ENCODE measurements around the gene JAGN1.

JAGN1 gene

GRCh38 chr3:9912294-9912935 lies 22.0 kb downstream of the JAGN1 start:
- peaks cover 21 to 34% of the 10 kb centered on the region in 2 donors for H3K4me1 Mint-ChIP-seq
- H3K27ac Mint-ChIP-seq: no peak overlapping the region
- no peak for ATAC-seq (replicated peaks)
- peaks cover 18 to 31% of the 10 kb centered on the region in 2 donors for H3K27me3 Mint-ChIP-seq
- H3K9me3 Mint-ChIP-seq: no peaks in the 10 kb centered on the region
- no peak for DNase-seq
- peaks cover 3 to 6% of the 10 kb centered on the region in 2 donors for H3K36me3 Mint-ChIP-seq
- no peak overlapping the region for H3K4me3 Mint-ChIP-seq

GRCh38 chr3:9913601-9914000 lies 23.2 kb downstream of the JAGN1 start:
- Mint-ChIP-seq H3K27ac (no peak overlapping the region), H3K9me3 (no peaks in the 10 kb centered on the region), H3K4me3 (no peak overlapping the region), H3K4me1 (peaks cover 21 to 34% of the 10 kb centered on the region in 2 donors), H3K27me3 (peaks cover 18 to 31% of the 10 kb centered on the region in 2 donors), H3K36me3 (peaks cover 3 to 6% of the 10 kb centered on the region in 2 donors)
- ATAC-seq (replicated peaks) (no peak), DNase-seq (no peak)

GRCh38 chr3:9914011-9914410 lies 23.6 kb downstream of the JAGN1 start:
- Mint-ChIP-seq H3K4me1 (peaks cover 20 to 33% of the 10 kb centered on the region in 2 donors), H3K9me3 (no peaks in the 10 kb centered on the region), H3K36me3 (peaks cover 3 to 6% of the 10 kb centered on the region in 2 donors), H3K4me3 (no peak overlapping the region), H3K27ac (no peak overlapping the region), H3K27me3 (peaks cover 18 to 31% of the 10 kb centered on the region in 2 donors)
- DNase-seq: no peak
- no peak for ATAC-seq (replicated peaks)

- peaks cover 18 to 31% of the 10 kb centered on the region in 2 donors for H3K27me3 Mint-ChIP-seq
- H3K36me3 Mint-ChIP-seq: peaks cover 3 to 5% of the 10 kb centered on the region in 2 donors
- H3K4me1 Mint-ChIP-seq: peaks cover 14 to 26% of the 10 kb centered on the region in 2 donors
- peak; percentile 10 to 17 for ATAC-seq (replicated peaks)
- DNase-seq: no peak
- no peak overlapping the region for H3K27ac Mint-ChIP-seq
- H3K9me3 Mint-ChIP-seq: no peaks in the 10 kb centered on the region
- peak overlapping the region; percentile 66 to 82 for H3K4me3 Mint-ChIP-seq
Measured at GRCh38 chr3:9914559-9915253, 24.3 kb downstream of the JAGN1 start.

- Mint-ChIP-seq H3K27me3 (peaks cover 18 to 31% of the 10 kb centered on the region in 2 donors), H3K4me1 (peaks cover 13 to 23% of the 10 kb centered on the region in 2 donors), H3K36me3 (peaks cover 3% of the 10 kb centered on the region in 2 donors), H3K9me3 (no peaks in the 10 kb centered on the region), H3K27ac (no peak overlapping the region), H3K4me3 (peak overlapping the region; percentile 82 to 87)
- ATAC-seq (replicated peaks): peak; percentile 62 to 66
- no peak for DNase-seq
Measured at GRCh38 chr3:9915254-9916141, 25.1 kb downstream of the JAGN1 start.

- Mint-ChIP-seq H3K36me3 (peaks cover 3% of the 10 kb centered on the region in 2 donors), H3K4me1 (peaks cover 13 to 23% of the 10 kb centered on the region in 2 donors), H3K27me3 (peaks cover 15 to 29% of the 10 kb centered on the region in 2 donors), H3K9me3 (no peaks in the 10 kb centered on the region), H3K4me3 (peak overlapping the region; percentile 76 to 87), H3K27ac (no peak overlapping the region)
- ATAC-seq (replicated peaks) (no peak), DNase-seq (no peak)
Measured at GRCh38 chr3:9916346-9916733, 25.9 kb downstream of the JAGN1 start.

- Mint-ChIP-seq H3K4me1 (peaks cover 13 to 23% of the 10 kb centered on the region in 2 donors), H3K27me3 (peaks cover 13 to 22% of the 10 kb centered on the region in 2 donors), H3K9me3 (no peaks in the 10 kb centered on the region), H3K27ac (peak within 1 kb of the TSS; percentile 80), H3K36me3 (peaks cover 3% of the 10 kb centered on the region in 2 donors), H3K4me3 (peak within 1 kb of the TSS; percentile 82 to 87)
- ATAC-seq (replicated peaks) (peak; percentile 64 to 66), DNase-seq (no peak)
Measured at GRCh38 chr3:9916734-9917680, 26.6 kb downstream of the JAGN1 start, which contains the start of gene IL17RC. TSS of gene IL17RC (plus strand) at chr3:9917098. CDS start at chr3:9917316, 218 bp downstream.

GRCh38 chr3:9917820-9918219 lies 27.4 kb downstream of the JAGN1 start:
- no peaks in the 10 kb centered on the region for H3K9me3 Mint-ChIP-seq
- H3K27ac Mint-ChIP-seq: no peak overlapping the region
- DNase-seq (no peak), ATAC-seq (replicated peaks) (no peak)
- H3K36me3 Mint-ChIP-seq: no peaks in the 10 kb centered on the region
- H3K4me3 Mint-ChIP-seq: peak overlapping the region; percentile 25 to 36
- H3K4me1 Mint-ChIP-seq: peaks cover 13 to 23% of the 10 kb centered on the region in 2 donors
- peaks cover 9 to 17% of the 10 kb centered on the region in 2 donors for H3K27me3 Mint-ChIP-seq

- no peak for ATAC-seq (replicated peaks)
- DNase-seq: no peak
- H3K9me3 Mint-ChIP-seq: no peaks in the 10 kb centered on the region
- H3K27ac Mint-ChIP-seq: no peak overlapping the region
- H3K4me3 Mint-ChIP-seq: no peak overlapping the region
- H3K27me3 Mint-ChIP-seq: peaks cover 9 to 17% of the 10 kb centered on the region in 2 donors
- H3K36me3 Mint-ChIP-seq: no peaks in the 10 kb centered on the region
- H3K4me1 Mint-ChIP-seq: peaks cover 13 to 23% of the 10 kb centered on the region in 2 donors
Measured at GRCh38 chr3:9918261-9919038, 28.0 kb downstream of the JAGN1 start.

- peaks cover 0 to 4% of the 10 kb centered on the region in 2 donors for H3K36me3 Mint-ChIP-seq
- ATAC-seq (replicated peaks): no peak
Measured at GRCh38 chr3:9928158-9928557, 37.7 kb downstream of the JAGN1 start.

GRCh38 chr3:9930804-9931418 lies 40.5 kb downstream of the JAGN1 start:
- no peak overlapping the region for H3K4me3 Mint-ChIP-seq
- DNase-seq (no peak), ATAC-seq (replicated peaks) (no peak)
- H3K27me3 Mint-ChIP-seq: no peaks in the 10 kb centered on the region
- H3K4me1 Mint-ChIP-seq: peaks cover 21 to 36% of the 10 kb centered on the region in 2 donors
- H3K9me3 Mint-ChIP-seq: no peaks in the 10 kb centered on the region
- peaks cover 11 to 14% of the 10 kb centered on the region in 2 donors for H3K36me3 Mint-ChIP-seq
- no peak overlapping the region for H3K27ac Mint-ChIP-seq

More at GRCh38 chr3:9928158-9928557, 37.7 kb downstream of the JAGN1 start:
- DNase-seq: no peak
- Mint-ChIP-seq H3K4me3 (no peak overlapping the region), H3K27me3 (peaks cover 0 to 3% of the 10 kb centered on the region in 2 donors), H3K27ac (no peak overlapping the region), H3K9me3 (no peaks in the 10 kb centered on the region), H3K4me1 (peaks cover 9 to 10% of the 10 kb centered on the region in 2 donors)

- H3K4me3 Mint-ChIP-seq: peak overlapping the region; percentile 96 to 99
- DNase-seq: no peak
Measured at GRCh38 chr3:9932535-9932842, 42.1 kb downstream of the JAGN1 start.

More at GRCh38 chr3:9932535-9932842, 42.1 kb downstream of the JAGN1 start:
- Mint-ChIP-seq H3K36me3 (peaks cover 20% of the 10 kb centered on the region in 2 donors), H3K27ac (peak overlapping the region; percentile 98), H3K4me1 (peaks cover 21 to 36% of the 10 kb centered on the region in 2 donors), H3K9me3 (no peaks in the 10 kb centered on the region), H3K27me3 (no peaks in the 10 kb centered on the region)
- ATAC-seq (replicated peaks): no peak

All from stimulated activated naive B cell treated with anti-CD40 and anti-IgM and Interleukin-4, amounts not matched to agents 10 μg/mL and 1 μg/mL and 100 μg/mL, for 72 hours (primary cell).